Kasumi-1 (cell line): ENCODE results near the gene CCL13.
A peak's percentile ranks its signal among the peaks of the same experiment; 100 is the strongest.
"Not testable (repeated sequence)": the region's sequence is repeated elsewhere in the genome, so short reads cannot be mapped to it uniquely, and the experiment has no call there.

ENCODE experiments used
- DNase-seq, 2 experiments: peaks; one replicate each; lab custom pipeline; 2025; lab: John Stamatoyannopoulos, UW

CCL13 gene

DNA sequence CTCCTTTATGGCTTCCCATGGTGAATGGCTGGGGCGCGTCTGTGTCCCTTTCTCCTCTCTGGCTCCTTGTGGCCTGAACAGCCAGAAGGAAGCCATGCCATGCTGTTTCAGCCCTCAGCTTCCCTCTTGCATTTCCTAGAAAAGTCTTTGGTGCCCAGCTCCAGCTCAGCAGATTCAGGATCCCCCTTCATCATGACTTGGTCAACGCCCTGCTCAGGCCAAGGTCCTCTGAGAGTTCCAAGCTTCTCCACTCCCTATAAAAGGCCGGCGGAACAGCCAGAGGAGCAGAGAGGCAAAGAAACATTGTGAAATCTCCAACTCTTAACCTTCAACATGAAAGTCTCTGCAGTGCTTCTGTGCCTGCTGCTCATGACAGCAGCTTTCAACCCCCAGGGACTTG, at the start of gene CCL13:
CCL13 (plus strand) TSS at position 287 of the 400 bp plus-strand sequence; CDS start at position 334, 47 bp downstream.
- DNase-seq, result no peak

DNA sequence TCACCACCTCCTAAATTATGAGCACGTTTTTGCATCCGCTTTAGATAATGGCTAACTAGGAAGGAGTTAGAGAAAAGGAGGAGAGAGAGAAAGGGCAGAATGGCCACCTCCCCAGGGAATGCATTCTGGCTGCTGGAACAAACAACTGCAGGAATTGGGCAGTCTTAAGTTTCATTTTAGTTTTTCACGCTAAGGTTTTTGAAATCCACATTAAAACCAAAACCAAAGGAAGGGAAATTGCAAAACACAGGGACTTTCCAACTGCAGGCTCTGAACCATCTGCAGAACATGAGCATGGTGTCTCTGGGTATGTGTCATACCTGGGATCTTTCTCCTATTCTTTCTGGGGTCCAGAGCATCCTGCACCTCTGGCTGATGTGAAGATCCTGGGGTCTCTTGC, 49.2 kb upstream of the CCL13 start:
- no peak for DNase-seq

DNA sequence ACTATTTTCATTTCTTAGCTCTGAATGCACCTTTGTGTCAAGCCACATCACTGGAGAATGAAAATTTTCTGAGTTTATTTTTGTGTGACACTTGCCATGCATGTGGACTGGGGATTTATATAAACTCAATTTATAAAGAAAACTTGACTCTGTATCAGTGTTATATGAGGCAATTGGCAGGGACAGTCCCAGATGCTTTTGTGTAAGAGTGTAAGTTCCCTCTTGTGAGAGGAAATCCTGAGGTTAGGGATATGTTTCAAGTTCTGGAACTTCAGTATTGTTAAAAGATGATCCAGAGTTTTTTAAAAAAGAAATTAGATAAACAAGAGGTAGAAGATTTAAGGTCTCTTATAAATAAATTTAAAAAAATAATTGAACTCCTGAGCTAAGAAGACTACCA, 47.9 kb upstream of the CCL13 start:
- DNase-seq, result no peak

DNA sequence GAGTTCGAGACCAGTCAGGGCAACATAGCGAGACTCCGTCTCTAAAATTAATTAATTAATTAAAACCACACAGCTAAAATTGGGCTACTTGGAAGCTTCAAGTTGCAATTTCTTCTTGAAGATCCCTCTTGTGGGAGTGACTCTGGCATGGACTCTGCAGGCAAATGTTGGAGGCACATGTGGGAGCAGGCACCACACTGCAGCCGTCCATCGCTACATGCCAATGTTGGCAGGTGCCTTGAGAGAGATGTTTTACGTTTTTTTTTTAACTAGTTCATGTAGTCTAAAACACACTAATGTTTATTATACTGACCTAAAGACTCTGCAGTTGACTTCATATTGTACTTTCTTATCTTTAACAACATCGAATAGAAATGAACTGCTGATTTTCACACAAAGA, 45.0 kb upstream of the CCL13 start:
- no peak for DNase-seq

DNA sequence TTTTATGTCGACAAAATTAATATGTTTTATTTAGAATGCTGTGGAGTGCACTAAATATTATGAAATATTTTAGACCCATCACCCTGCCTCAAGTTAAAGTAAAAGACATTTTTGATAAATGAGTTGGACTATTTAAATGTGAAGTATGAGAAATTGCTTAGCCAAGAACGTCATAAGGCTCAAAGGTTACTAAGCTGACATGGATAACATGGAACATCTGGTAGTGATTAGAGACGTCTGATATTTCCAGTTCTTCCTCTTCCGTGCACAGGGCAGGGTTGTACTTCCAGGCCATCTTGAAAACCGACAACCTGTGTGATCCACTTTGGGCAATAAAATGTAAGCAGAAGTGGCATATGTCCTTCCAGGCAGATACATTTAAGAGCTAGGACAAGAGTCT, 44.2 kb upstream of the CCL13 start:
- DNase-seq, result no peak

DNA sequence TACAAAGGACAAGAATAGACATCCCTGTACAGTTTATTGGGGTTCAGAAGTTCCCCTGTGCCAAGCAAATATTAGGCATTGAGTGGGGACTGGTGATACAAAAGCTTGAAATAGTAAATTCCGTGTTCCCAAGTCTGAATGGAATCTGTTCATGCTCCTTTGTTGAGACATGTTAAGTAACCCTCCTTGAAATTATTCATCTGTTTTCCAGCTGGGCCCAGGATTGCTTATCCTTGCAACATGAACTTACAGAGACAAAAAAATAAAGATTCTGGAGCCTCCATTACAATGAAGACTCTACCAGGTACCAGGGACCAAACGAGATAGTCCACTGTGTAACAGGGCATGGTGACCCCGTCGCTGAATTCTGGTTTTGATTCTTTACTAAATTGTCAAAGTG, 43.1 kb upstream of the CCL13 start:
- DNase-seq, result no peak

DNA sequence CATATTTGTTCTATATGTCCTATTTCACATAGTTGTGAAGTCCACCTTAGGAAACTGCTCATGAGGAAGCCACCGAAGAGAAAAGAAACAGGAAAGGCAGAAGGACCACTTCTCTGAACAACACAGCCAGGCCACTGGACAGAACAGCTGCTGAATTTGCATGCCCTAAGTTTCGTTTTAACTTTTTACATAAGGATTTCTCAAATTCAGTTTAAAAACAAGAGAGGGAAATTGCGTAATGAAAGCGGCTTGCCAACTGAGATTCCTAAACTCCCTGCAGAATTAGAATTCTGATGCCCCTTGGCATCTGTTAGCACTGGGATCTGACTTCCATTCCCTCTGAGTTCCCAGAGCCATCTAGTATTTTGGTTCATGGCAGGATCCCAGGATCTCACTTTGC, 42.0 kb upstream of the CCL13 start:
- no peak for DNase-seq

DNA sequence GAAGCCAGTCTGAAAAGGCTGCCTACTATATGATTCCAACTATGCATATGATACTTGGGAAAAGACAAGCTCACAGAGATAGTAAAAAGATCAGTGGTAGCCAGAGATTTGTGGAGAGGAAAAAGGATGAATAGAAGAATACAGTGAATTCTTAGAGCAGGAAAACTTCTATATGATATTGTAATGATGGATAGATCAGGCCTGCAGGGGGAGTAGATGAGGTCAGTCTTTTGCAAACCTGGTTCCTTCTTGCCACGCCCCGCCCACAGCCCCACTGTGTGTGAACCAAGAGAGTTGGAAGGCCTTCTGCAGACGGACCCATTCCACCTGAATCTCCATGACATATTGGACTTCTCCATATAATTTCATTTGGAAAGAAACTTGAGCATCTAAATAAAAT, 37.8 kb upstream of the CCL13 start:
- DNase-seq, result peak; percentile 0 to 22

DNA sequence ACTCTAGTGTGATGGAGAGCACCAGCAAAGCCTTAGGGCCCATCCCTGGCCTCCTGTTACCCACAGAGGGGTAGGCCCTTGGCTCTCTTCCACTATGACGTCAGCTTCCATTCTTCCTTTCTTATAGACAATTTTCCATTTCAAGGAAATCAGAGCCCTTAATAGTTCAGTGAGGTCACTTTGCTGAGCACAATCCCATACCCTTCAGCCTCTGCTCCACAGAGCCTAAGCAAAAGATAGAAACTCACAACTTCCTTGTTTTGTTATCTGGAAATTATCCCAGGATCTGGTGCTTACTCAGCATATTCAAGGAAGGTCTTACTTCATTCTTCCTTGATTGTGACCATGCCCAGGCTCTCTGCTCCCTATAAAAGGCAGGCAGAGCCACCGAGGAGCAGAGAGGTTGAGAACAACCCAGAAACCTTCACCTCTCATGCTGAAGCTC, 37.2 kb upstream of the CCL13 start, which contains the start of gene CCL8:
CCL8 (plus strand) TSS at position 397 of the 445 bp plus-strand sequence. CDS start 67 bp downstream, outside the sequence.
- no peak for DNase-seq

DNA sequence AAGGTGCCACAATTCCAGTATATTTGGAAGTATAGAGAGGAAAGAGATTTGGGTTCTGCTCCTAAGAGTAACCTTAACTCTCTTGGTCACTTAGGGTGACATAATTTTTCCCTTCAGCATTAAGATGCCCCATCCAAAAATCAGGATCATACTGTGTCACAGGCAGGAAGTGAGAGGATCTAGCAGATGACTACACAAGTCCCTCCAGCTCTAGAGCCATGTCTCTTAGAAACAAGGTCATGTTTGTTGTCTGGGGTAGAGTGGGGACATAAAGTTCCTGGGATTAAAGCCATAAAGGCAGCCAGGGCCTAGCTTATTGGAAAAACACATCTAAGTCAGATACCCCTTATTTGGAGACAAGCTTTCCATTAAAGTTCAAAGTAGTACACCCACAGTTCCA, 34.3 kb upstream of the CCL13 start:
- DNase-seq, result no peak

DNA sequence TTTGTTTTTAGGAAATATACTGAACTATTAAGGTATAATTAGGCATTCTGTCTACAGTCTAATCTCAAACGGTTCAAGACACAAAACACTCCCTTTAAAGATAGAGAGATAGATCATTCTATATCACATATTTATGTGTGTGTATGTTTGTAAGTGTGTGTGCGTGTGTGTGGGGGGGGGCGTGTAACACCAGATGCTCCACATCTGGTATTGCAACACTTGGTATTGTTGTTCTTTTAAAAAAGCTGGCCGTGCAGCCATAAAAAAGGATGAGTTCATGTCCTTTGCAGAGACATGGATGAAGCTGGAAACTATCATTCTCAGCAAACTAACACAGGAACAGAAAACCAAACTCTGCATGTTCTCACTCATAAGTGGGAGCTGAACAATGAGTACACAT, 28.7 kb upstream of the CCL13 start:
- DNase-seq, result not testable (repeated sequence)

DNA sequence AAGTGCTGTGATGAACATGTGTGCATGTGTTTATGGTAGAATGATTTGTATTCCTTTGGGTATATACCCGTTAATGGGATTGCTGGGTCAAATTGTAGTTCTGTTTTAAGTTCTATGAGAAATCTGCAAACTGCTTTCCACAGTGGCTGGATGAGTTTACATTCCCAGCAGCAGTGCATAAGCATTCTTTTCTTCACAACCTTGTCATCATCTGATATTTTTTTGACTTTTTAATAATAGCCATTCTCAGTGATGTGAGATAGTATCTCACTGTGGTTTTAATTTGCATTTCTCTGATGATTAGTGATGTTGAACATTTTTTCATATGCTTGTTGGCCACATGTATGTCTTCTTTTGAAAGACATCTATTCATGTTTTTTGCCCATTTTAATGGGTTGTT, 18.6 kb upstream of the CCL13 start:
- no peak for DNase-seq

DNA sequence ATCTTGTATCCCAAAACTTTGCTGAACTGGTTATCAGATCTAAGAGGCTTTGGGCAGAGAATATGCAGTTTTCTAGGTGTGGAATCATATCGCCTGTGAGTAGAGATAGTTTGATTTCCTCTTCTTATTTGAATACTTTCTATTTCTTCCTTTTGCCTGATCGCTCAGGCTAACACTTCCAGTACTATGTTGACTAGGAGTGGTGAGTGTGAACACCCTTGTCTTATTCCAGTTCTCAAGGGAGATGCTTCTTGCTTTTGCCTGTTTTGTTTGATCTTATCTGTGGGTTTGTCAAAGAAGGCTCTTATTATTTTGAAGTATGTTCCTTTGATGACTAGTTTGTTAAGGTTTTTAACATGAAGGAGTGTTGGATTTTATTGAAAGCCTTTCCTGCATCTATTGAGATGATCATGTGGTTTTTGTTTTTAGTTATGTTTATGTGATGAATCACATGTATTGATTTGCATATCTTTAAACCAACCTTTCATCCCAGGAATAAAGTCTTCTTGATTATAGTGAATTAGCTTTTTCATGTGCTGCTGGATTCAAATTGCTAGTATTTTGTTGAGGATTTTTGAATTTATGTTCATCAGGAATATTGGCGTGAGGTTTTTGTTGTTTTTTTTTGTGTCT, 17.0 kb upstream of the CCL13 start:
- no peak for DNase-seq

DNA sequence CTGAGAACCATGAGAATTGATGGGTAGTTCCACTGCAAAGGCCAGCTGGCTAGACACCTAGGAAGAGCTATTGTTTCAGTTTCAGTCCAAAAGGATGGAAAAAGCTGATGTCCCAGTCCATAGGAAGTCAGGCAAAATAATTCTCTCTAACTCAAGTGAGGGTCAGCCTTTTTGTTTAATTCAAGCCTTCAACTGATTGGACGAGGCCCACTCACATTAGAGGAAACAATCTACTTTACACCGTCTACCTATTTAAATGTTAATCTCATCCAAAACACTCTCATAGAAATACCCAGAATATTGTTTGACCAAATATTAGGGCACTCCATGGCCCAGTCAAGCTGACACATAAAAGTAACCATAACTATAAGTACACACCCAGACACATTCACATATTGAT, 14.4 kb upstream of the CCL13 start:
- no peak for DNase-seq

DNA sequence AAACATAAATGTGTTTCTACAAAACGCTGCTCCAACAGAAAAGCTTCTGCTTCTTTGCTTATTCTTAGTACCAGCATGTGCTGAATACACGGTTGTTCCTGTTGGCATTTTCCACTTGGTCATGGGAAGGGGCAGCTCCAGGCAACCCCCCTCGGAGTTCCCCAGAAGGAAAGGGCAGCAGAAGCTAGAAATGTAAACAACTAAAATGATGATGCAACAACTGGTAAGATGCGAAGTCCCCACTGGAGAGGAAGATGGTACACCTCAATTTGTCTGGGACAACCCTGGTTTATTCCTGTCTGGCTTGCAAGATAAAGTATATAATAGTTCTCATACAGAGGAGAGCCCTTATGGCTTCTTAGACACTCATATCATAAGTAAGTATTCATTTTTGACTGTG, 9.2 kb upstream of the CCL13 start:
- no peak for DNase-seq

DNA sequence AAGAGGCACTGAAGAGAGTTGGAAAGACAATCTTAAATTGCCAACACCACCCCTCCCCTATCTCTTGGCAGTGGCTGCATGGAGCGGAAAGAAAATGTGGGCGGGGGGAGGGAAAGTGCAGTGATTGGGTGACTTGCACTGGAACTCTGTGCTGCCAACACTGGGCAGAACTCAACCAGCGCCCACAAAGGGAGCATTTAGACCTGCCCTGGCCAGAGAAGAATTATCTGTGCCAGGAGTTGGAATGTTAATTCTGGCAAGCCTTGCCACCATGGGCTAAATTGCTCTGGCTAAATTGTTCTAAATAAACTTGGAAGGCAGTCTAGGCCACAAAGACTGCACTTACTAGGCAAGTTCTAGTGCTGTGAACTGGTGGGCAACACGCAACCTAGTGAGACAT, 6.5 kb upstream of the CCL13 start:
- DNase-seq, result no peak

DNA sequence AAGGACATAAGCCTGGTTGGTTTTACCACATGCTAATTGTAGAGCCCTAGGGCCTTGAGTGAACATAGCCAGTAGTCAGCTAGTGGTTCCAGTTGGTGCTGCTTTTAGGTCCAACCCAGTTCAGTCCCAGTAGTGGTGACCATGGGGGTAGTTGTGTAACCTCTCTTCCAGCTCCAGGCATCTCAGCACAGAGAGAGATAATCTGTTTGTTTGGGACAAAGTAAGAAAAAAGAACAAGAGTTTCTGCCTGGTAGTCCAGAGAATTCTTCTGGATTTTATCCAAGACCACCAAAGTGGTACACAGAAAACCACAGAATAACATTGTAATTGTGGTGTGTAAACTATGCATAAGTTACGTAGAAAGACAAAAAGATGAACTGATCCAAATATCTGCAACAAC, 5.2 kb upstream of the CCL13 start:
- DNase-seq, result no peak

DNA sequence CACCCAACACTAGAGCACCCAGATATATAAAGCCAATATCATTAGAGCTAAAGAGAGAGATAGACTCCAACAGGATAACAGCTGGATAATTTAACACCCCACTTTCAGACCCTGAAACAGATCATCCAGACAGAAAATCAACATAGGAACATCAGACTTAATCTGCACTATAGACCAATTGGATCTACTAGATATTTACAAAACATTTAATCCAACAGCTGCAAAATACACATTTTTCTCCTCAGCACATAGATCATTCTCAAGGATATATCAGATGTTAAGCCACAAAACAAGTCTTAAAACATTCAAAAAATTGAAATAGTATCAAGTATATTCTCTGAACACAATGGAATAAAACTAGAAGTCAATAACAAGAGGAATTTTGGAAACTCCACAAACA, 4.1 kb upstream of the CCL13 start:
- no peak for DNase-seq

DNA sequence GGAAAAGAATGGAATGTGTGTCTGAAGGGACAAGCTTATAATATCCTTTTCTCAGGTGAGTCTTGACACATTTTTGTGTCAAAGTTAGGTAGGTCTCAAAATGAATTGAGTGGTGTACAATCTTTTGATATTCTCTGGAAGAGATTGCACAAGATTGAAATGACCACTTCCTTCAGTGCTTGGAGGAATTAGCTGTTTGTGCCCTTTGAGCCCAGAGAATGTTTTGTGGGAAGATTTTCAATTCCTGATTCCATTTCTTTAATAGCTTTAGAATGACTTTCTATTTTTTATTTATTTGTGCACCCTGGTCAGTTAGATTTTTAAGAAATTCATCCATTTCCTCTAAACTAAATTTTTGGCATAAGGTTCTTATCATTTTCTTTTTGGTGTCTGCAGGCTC, 1.6 kb upstream of the CCL13 start:
- DNase-seq, result no peak

DNA sequence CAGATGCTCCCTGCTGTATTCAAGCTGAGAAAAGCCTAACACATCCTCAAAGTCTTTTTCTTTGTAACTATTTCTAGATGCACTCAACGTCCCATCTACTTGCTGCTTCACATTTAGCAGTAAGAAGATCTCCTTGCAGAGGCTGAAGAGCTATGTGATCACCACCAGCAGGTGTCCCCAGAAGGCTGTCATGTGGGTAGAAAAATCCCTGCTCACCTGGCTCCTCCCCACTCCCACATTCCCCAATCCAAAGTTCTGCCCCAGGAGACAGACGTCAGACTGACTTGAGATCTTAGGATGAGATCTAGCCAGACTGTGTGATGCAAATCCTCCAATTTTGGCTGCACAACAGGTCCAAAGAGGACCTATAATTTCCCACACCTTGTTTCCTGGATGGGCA, 1.1 kb downstream of the CCL13 start:
- DNase-seq, result no peak

DNA sequence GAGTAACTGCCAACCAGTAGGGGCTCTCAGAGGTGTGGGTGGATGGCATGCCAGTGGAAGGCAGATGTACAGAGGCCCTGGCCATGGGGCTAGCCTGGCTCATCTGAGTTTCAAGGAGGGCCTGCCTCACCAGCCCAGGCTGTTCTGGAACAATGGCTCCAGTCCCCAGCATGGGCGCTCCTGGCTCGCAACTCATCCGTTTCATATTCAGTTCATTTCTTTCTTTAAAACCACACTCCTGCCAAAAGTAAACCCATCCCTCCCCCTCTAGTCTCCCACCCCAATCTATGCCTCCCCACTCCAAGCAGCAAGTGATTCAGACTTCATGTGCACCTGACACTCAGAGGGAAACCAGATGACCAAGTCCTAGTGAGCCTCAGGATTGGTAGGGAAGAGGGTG, 2.4 kb downstream of the CCL13 start:
- no peak for DNase-seq

DNA sequence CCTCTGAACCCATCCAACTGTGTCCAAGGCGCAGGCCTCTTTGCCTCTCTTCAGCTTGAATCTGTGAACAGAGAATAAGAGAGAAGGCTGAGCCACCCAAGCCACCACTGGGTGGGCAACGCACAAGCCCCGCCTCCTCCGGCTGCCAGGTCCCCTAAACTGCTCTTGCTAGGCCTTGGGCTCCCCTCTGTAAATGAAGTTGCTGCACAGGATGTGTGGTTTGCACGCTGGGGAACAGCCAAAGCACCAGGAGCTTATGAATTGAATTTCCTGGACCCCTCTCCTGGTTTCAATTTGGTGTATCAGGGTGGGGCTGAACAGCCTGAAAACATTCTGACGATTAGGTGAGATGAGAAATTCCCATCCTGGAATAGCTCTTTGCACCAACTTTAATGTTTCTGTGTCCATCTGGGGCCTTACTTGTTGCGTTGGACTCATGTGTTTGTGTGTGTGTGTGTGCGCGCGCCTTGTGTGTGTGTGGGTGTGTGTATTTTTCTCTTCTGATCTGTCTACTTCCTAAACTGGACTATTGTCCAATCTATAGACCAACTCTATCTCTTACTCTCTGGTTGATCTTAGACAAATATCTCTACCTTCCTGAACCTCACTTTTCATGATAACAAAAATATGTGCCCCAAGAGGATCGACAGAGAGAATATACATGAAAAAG, 4.5 kb downstream of the CCL13 start:
- no peak for DNase-seq

DNA sequence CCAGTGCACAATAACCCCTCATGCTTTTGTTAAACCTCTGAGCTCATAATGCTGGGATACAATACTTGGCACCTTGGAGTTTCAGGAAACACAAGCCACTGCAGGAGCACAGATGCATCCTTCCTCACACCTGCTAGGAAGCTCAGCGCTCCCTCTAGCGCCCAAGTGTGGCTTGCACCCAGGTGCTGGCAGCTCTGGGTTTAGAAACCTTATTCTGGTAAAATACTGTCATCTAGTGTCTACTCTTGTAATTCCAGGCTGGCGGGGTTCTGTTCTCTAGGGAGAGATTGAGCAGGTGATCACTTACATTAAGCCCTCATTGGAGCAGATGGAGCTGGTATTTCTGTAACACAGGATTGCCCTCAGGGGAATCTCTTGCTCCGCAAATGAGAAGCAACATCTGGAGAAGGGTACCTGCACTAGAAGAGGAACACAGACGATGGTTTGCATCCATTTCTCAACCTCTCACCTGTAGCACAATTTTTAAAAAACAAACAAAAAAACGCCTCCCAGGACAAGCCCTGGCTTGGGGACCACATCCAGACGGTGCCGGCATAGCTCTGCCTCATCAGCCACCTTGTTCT, 5.3 kb downstream of the CCL13 start:
- peak; percentile 83 to 86 for DNase-seq
